ENCODE results near the gene XPO6. TPM values are rescaled to one million over a fixed set of nuclear protein-coding genes. Genes with fewer than 3 reads are reported as not detected.

The XPO6 gene
- total RNA-seq, 1 experiment from 2014 or later = 124 TPM

DNA sequence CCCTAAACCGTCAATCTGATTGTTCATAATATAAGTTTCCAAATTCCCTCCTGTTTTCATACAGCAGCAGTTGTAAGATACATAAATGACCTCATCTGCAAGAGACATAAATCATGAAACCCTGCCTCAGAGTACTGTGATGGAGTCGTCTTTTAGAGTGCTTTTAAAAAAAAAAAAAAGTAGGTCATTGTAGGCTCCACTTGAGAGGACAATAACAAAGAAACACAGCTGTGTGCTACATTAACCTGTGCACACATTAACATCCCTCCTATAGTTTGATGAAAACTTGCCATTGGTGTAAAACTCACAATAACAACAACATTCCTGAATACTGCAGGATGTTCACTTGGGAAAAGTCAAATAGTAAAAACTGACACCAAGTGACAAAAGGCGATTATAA, 56.5 kb downstream of the XPO6 start:
- Histone ChIP-seq H3T11ph (ENCODE audit: low read length) (no peak overlapping the region), H3K27me3 (ENCODE audit: insufficient read depth, low read length) (no peaks in the 10 kb centered on the region), H3K4me2 (ENCODE audit: insufficient read depth, insufficient read length, low read length) (no peak overlapping the region), H2AK5ac (ENCODE audit: insufficient read length, low read length) (no peak overlapping the region), H3K79me2 (ENCODE audit: insufficient read depth, low read length) (0 out of 2 replicates have a peak, but pooled peaks cover 2% of the 10 kb centered on the region), H3K23me2 (ENCODE audit: insufficient read length, low read depth, low read length, poor library complexity, severe bottlenecking) (no peaks in the 10 kb centered on the region), H2BK120ac (ENCODE audit: low read depth, low read length, poor library complexity, severe bottlenecking) (no peak overlapping the region), H2BK5ac (ENCODE audit: insufficient read length, low read length) (no peak overlapping the region), H3K27ac (ENCODE audit: insufficient read length, low read depth, low read length) (no peak overlapping the region), H3K4me1 (ENCODE audit: insufficient read depth, low read length) (no peaks in the 10 kb centered on the region), H4K8ac (replicated peaks; ENCODE audit: insufficient read length, low read depth, low read length) (no peak overlapping the region), H2BK20ac (ENCODE audit: low read depth, low read length, poor library complexity, severe bottlenecking) (no peak overlapping the region), H3K79me1 (ENCODE audit: insufficient read depth, low read depth, low read length, poor library complexity, severe bottlenecking) (no peaks in the 10 kb centered on the region), H3K23ac (ENCODE audit: insufficient read length, low read depth, low read length) (no peak overlapping the region), H2BK15ac (ENCODE audit: low read depth, low read length) (no peak overlapping the region), H3K4ac (ENCODE audit: low read depth, low read length) (no peak overlapping the region), H3K9ac (ENCODE audit: extremely low read depth, insufficient read length, low read length) (no peak overlapping the region), H4K91ac (ENCODE audit: insufficient read length, low read depth, low read length) (no peak overlapping the region), H2AFZ (ENCODE audit: low read length) (no peak overlapping the region), H4K5ac (ENCODE audit: insufficient read length, low read depth, low read length) (no peak overlapping the region), H3K56ac (ENCODE audit: insufficient read length, low read depth, low read length) (no peak overlapping the region), H3K14ac (ENCODE audit: insufficient read depth, low read length) (no peak overlapping the region), H3K9me3 (ENCODE audit: control insufficient read depth, low read depth, low read length) (no peaks in the 10 kb centered on the region), H2BK12ac (ENCODE audit: insufficient read length, low read depth, low read length) (no peak overlapping the region), H3K18ac (ENCODE audit: insufficient read length, low read depth, low read length) (no peak overlapping the region), H4K20me1 (ENCODE audit: control insufficient read depth, insufficient read depth, insufficient read length) (no peaks in the 10 kb centered on the region)
- Mint-ChIP-seq H3K9me3 (no peaks in the 10 kb centered on the region), H3K4me3 (no peak overlapping the region), H3K27ac (no peak overlapping the region; a peak in 2 of 7 replicates), H3K4me1 (peaks cover 0 to 6% of the 10 kb centered on the region in 2 experiments; a peak in 3 of 4 replicates), H3K36me3 (ENCODE audit: insufficient read depth in 1 of 3, low read depth in 3 of 3) (peaks cover 20 to 57% (median 51%) of the 10 kb centered on the region in 3 experiments; a peak in 6 of 7 replicates), H3K27me3 (ENCODE audit: low read depth) (no peaks in the 10 kb centered on the region)
- TF ChIP-seq, protein P1, sequence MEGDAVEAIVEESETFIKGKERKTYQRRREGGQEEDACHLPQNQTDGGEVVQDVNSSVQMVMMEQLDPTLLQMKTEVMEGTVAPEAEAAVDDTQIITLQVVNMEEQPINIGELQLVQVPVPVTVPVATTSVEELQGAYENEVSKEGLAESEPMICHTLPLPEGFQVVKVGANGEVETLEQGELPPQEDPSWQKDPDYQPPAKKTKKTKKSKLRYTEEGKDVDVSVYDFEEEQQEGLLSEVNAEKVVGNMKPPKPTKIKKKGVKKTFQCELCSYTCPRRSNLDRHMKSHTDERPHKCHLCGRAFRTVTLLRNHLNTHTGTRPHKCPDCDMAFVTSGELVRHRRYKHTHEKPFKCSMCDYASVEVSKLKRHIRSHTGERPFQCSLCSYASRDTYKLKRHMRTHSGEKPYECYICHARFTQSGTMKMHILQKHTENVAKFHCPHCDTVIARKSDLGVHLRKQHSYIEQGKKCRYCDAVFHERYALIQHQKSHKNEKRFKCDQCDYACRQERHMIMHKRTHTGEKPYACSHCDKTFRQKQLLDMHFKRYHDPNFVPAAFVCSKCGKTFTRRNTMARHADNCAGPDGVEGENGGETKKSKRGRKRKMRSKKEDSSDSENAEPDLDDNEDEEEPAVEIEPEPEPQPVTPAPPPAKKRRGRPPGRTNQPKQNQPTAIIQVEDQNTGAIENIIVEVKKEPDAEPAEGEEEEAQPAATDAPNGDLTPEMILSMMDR (conservative IDR thresholded peaks at IDR 0.05) = no peak
- no peak for DNase-seq
- WGBS (ENCODE audit: extremely low coverage, insufficient read length, low lambda C conversion rate) = no CpG with 5 or more reads among the region's 3 CpGs

All from H9 (cell line).